Kidney epithelial cell (primary cell): ENCODE results near the gene RPTOR. TPM values are rescaled to one million over a fixed set of nuclear protein-coding genes. Genes with fewer than 3 reads are reported as not detected.
"Not testable (repeated sequence)": the region's sequence is repeated elsewhere in the genome, so short reads cannot be mapped to it uniquely, and the experiment has no call there.

Experiments
- DNase-seq: peaks from one replicate; pipeline ENCODE4 v3.0.0-alpha.2; 2010; ENCODE audit warnings: low read depth
- H3K27me3 ChIP-seq: 2 replicates; pipeline ENCODE4 v1.6.0; 2011; ENCODE audit warnings: low read length; ENCODE audit not compliant: control insufficient read depth, insufficient read depth
- H3K36me3 ChIP-seq: 2 replicates; pipeline ENCODE4 v1.5.1; 2011; ENCODE audit warnings: low read length; ENCODE audit not compliant: control insufficient read depth, insufficient read depth
- H3K4me3 ChIP-seq: 2 replicates; pipeline ENCODE4 v1.5.1; 2011; ENCODE audit warnings: low read depth, mild to moderate bottlenecking, control low read depth, low read length
- CTCF ChIP-seq: IDR thresholded peaks from 2 replicates; pipeline ENCODE4 v1.5.1; 2011; ENCODE audit warnings: mild to moderate bottlenecking, moderate library complexity, low read length, control low read depth, inconsistent platforms; ENCODE audit not compliant: insufficient read depth, poor library complexity, severe bottlenecking
- total RNA-seq: library from RNA; depleted of rRNA; stranded (reverse); fragments of >200 nt; gene quantifications from 2 replicates; pipeline ENCODE4 v1.2.3, GENCODE V29; 2015

RPTOR gene
- total RNA-seq, 1 donor from 2014 or later, result 22.7 TPM

DNA sequence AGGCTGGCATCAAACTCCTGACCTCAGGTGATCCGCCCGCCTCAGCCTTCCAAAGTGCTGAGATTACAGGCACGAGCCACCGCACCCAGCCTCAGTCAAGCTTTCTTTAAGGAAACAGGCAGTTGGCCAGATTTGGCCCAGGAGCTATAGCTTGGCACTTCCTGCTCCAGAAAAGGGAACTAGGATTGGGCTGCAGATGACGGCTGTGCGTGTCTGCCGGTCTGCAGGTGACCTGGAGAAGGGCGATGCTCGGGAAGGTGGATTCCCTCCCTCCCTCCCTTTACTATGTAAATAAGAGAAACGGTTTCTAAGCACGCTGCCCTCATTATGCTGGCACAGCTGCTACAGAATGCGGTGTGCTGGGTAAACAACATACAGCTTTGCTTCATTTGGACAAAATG lies 215.9 kb downstream of the RPTOR start:
- TF ChIP-seq CTCF, result no peak
- Histone ChIP-seq H3K4me3 (no peak overlapping the region), H3K36me3 (no peaks in the 10 kb centered on the region), H3K27me3 (no peaks in the 10 kb centered on the region)
- DNase-seq, result no peak

DNA sequence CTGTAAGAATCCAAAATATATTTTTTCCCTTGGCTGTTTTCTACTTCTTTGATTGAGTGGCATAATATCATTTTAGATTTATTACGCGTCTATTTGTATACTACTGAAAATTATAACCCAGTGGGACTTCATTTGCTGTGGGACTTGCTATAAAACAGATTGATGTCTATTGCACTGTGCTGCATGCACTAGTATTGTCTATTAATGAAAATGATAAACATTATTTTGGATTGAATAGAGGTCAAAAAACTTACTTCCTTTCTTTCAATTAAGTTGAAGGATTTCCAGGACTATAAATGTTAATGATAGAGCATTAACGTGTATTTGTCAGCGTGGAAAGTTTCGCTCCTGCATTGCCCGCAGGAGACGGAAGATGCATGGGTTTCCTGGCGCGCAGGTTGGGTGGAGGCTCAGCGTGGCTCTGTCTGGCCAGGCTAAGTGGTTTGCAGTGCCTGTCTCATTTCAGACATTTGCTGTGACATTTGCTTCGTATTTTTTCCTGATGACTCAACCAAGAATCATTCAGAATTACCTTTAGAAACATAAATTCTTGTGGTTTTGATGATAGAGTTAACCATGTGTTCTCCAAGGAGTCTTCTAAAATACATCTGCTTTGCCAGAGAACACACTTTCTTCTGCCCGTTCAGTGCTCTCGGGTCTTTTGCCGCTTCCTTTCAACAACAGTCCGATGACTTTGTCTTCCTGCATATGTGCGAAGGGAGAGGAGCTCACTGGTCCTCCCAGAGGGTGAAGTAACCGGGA lies 216.7 kb downstream of the RPTOR start:
- H3K4me3 ChIP-seq, result no peak overlapping the region
- H3K27me3 ChIP-seq, result no peaks in the 10 kb centered on the region
- no peaks in the 10 kb centered on the region for H3K36me3 ChIP-seq
- no peak for TF ChIP-seq CTCF
- DNase-seq, result peak; percentile 57

DNA sequence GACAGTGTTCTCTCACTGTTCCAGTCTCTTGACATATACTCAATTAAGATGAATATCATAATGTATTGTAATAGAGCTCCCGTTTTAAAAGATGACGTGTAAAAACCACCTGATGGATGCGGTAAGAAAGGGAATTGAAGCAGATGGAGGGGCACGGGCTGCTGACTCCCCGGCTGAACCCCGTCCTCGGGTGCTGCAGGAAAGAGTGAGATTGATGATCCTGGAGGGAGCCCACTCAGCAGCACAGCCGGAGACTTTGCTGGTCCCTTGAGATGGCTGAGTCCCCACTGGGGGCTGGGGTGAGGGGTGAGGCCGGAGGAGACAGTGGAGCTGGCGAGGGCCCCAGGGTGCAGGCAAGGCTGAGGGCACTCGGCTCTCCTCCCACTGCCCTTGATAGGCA lies 217.4 kb downstream of the RPTOR start:
- no peak for DNase-seq
- no peak for TF ChIP-seq CTCF
- Histone ChIP-seq H3K4me3 (no peak overlapping the region), H3K27me3 (no peaks in the 10 kb centered on the region), H3K36me3 (no peaks in the 10 kb centered on the region)

DNA sequence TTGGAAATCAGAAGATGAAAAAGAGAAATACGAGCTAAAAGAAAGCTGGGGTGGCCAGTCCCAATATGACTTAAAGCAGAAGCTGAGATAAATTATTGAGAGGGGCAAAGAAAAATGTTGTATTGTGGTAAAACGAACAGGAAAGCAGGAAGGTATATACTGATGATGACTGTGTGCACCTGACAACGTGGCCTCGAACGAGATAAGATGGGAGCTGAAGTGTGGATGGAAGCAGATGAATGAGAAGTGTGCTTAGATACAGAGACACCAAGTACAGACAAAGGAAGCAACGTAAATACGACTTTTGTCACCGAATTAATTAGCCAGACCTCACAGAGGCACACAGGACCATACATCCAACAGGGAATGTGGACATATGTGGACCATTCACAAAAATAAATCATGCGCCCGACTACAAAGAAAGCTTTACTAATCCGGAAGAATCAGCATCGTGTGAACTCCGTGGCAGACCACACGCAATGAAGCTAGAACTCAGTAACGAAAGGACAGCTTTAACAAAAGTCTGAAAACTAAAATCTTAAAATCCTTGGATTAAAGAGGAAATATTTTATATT lies 218.7 kb downstream of the RPTOR start:
- H3K27me3 ChIP-seq, result no peaks in the 10 kb centered on the region
- H3K4me3 ChIP-seq, result no peak overlapping the region
- no peak for TF ChIP-seq CTCF
- no peaks in the 10 kb centered on the region for H3K36me3 ChIP-seq
- no peak for DNase-seq

DNA sequence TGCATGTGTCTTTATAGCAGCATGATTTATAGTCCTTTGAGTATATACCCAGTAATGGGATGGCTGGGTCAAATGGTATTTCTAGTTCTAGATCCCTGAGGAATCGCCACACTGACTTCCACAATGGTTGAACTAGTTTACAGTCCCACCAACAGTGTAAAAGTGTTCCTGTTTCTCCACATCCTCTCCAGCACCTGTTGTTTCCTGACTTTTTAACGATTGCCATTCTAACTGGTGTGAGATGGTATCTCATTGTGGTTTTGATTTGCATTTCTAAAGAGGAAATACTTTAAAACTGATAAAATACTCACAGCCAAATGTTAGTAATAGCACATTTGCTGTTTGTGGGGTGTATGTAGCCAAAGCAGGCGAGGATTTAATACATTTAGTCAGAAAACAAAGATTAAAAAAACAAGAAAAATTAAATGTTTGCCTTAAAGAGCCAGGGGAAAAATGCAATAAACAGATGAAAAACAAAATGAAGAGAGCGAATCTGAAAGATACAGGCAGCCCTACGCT lies 220.0 kb downstream of the RPTOR start:
- not testable (repeated sequence) for DNase-seq, H3K27me3 ChIP-seq, H3K4me3 ChIP-seq, H3K36me3 ChIP-seq

- no peaks in the 10 kb centered on the region for H3K36me3 ChIP-seq
- no peak for TF ChIP-seq CTCF
- no peak for DNase-seq
- H3K27me3 ChIP-seq, result no peaks in the 10 kb centered on the region
- no peak overlapping the region for H3K4me3 ChIP-seq
Observed at GRCh38 chr17:80765241-80765961, 220.8 kb downstream of the RPTOR start.
